GM19452 (cell line): ENCODE data around the gene RNF111.
"Not testable (repeated sequence)": the region's sequence is repeated elsewhere in the genome, so short reads cannot be mapped to it uniquely, and the experiment has no call there.

Experiments
- ATAC-seq: cut with Tn5 transposase; IDR thresholded peaks from one replicate; pipeline ENCODE4 v1.9.1; 2021; ENCODE audit not compliant: unreplicated experiment

The RNF111 gene

DNA sequence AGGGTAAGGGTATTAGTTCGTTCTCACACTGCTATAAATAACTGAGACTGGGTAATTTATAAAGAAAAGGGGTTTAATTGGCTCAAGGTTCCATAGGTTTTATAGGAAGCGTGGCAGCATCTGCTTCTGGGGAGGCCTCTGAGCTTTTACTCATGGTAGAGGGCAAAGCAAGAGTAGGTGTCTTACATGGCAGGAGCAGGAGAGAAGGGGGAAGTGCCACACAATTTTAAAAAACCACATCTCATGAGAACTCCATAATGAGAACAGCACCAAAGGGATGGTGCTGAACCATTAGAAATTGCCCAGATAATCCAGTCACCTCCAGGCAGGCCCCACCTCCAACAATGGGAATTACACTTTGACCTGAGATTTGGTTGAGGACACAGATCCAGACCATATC, 12.2 kb downstream of the RNF111 start:
- no peak for ATAC-seq

GRCh38 chr15:59000251-59000650, 12.8 kb downstream of the RNF111 start:
- ATAC-seq, result not testable (repeated sequence)

GRCh38 chr15:59001946-59002345, 14.5 kb downstream of the RNF111 start:
- no peak for ATAC-seq

DNA sequence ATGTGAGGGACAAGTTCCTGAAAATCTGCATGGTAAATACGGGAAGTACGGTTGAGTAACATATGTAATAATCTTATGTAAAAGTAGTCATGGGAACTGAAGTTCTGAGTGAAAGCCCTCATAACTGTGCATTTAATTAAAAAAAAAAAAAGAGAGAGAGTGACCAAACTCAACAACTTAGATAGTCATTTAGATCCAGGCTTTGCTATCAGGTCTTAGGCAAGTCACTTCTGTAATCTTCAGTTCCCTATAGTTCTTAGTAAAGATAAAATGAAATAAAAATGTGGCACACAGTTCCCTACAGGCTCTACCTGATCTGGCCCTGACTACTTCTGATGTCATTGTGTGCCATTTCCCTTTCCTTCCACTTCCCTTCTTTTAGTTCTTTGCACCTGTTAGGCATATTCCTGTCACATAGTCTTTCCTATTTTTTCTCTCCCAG, 15.0 kb downstream of the RNF111 start:
- no peak for ATAC-seq

DNA sequence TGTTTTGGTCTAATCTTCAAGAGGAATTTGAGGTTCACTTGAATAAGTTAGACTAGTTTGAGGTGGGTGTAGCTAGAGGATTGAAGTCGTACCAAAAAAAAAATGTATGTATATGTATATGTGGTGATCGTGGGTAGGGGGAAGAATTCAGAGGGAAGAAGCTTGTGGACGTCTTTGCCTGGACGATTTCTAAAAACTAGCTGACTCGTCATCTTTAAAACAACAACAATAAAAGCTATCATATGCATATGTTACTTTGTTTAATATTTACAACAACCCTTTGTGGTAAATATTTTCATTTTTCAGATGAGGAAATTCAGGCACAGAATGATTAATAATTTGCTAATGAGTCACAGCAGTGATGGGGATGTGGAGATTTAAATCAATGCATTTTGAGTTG, 18.1 kb downstream of the RNF111 start:
- ATAC-seq, result no peak

- no peak for ATAC-seq
These were observed 20.6 kb downstream of the RNF111 start for GRCh38 chr15:59008086-59008485.

DNA sequence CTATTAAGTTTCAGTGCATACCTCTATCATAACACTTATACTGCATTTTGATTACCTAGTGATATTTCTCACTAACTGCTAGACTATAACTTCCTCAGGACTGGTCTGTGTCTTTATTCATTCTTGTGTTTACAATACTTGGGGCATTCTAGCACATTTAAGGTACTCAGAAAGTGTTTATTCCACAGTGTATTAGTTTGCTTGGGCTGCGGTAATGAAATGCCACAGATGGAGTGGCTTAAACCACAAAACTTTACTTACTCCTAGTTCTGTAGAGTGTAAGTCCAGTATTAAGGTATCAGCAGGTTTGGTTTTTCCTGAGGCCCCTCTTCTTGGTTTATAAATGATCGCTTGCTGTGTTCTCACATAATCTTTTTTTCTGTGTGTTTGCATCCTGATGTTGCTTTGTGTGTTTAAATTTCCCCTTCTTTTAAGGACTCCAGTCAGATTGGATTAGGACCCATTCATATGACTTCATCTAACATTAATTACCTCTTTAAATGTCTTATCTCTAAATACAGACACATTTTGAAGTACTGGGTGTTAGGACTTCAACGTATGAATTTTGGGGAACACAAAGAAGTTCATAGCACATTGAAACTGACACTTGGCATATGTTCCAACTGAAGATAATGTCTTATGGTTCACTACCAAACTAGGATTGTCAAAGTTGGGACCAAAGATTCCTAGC, 23.9 kb downstream of the RNF111 start:
- ATAC-seq, result no peak

- ATAC-seq, result no peak
These were observed 25.9 kb downstream of the RNF111 start for GRCh38 chr15:59013246-59013873.

GRCh38 chr15:59014068-59014467, 26.6 kb downstream of the RNF111 start:
- no peak for ATAC-seq

- ATAC-seq, result no peak
These were observed 30.0 kb downstream of the RNF111 start for GRCh38 chr15:59017449-59017848.

DNA sequence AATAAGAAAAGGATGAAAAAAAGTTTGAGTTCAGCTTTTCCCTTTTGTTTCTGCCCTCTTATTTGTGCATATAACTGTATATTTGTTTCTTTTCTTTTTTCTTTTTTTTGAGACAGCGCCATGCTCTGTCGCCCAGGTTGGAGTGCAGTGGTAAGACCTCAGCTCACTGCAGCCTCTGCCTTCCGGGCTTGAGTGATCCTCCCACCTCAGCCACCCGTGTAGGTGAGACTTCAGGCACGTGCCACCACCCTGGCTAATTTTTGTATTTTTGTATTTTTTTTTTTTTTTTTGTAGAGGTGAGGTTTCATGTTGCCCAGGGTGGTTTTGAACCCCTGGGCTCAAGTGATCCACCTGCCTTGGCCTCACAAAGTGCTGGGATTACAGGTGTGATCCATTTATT, 31.4 kb downstream of the RNF111 start:
- ATAC-seq, result no peak

DNA sequence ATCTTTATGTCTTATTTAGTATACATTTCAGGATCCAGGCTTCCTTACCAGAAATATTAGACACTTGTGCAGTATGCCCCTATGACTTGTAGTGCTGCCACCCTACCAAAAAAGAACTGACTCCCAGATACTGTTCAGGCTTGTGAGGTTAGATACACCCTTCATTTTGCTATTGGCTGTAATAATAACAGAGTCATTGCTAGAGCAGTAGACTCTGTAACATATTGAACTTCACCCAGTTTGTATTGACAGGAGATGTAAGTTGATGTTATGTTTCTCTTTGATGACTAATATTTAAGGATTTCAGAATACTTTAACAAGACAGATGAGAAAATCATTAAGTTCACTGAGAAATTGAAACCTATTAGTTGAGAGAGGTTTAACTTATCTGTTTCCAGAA, 32.9 kb downstream of the RNF111 start:
- ATAC-seq, result no peak

DNA sequence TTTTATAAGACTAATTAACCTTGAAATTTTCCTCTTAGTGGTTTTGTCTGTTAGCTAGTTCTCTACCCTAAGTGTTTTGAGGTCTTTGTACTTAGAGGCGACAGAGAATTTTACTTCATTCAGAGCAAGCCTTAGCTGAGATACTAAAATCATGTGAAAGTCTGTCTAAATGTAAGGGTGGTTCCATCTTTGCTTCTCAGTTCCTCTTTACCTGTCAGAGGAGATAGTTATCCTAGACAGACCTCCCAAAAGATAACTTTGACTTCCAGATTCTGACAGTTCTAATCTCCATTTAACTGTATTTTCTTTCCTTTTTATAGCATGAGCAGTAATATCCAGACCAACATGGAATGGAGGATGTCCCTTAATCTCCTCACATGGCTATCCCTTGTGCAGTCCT, 34.7 kb downstream of the RNF111 start:
- no peak for ATAC-seq

- ATAC-seq, result no peak
These were observed 38.7 kb downstream of the RNF111 start for GRCh38 chr15:59026207-59026606.

DNA sequence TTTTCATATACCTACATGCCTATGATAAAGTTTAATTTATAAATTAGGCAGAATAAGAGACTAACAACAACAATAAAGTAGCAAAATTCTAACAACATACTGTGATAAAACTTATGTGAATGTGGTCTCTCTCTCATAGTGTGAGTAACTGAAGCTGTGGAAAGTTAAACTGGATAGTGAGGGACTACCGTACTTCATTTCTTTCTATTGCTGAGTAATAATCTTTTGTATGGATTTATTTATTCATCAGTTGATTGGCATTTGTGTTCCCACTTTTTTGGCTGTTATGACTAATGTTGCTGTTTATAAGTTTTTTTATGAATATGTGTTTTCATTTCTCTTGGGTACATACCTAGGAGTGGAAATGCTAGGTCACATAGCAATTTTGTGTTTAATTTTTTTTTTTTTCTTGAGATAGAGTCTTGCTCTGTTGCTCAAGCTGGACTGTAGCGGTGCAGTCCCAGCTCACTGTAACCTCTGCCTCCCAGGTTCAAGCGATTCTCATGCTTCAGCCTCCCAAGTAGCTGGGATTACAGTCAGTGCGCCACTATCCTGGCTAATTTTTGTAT, 41.0 kb downstream of the RNF111 start:
- no peak for ATAC-seq

DNA sequence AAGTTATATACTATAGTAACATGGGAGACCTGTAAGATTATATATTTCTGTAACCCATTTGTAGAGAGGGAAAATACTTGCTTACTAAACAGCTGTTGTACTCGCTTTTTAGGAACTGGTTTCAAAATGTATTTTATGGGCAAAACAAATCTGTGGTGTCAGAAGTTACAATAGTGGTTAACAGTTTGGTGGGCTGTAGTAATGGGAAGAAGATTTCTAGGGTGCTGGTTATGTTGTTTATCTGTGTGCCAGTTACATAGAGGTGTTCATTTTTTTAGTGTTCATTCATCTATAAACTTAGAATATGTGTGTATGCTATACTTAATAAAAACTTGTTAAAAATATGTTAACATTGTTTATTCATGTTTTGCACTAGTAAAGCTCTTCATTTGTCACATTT, 42.1 kb downstream of the RNF111 start:
- ATAC-seq, result no peak

GRCh38 chr15:59035201-59035600, 47.7 kb downstream of the RNF111 start:
- no peak for ATAC-seq

- no peak for ATAC-seq
These were observed 51.8 kb downstream of the RNF111 start for GRCh38 chr15:59039225-59039624.

DNA sequence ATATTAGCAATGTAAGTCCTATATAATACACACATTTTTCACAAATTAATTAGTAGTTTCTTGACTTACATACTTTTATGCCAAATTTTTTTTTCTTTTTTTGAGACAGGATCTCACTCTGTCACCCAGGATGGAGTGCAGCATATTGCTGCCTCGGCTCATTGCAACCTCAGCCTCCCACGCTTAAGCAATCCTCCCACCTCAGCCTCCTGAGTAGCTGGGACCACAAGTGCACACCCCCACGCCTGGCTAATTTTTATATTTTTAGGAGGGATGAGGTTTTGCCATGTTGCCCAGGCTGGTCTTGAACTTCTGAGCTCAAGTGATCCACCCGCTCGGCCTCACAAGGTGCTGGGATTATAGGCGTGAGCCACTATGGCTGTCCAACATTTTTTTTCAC, 54.6 kb downstream of the RNF111 start:
- ATAC-seq, result no peak

- no peak for ATAC-seq
These were observed 61.4 kb downstream of the RNF111 start for GRCh38 chr15:59048897-59049296.

DNA sequence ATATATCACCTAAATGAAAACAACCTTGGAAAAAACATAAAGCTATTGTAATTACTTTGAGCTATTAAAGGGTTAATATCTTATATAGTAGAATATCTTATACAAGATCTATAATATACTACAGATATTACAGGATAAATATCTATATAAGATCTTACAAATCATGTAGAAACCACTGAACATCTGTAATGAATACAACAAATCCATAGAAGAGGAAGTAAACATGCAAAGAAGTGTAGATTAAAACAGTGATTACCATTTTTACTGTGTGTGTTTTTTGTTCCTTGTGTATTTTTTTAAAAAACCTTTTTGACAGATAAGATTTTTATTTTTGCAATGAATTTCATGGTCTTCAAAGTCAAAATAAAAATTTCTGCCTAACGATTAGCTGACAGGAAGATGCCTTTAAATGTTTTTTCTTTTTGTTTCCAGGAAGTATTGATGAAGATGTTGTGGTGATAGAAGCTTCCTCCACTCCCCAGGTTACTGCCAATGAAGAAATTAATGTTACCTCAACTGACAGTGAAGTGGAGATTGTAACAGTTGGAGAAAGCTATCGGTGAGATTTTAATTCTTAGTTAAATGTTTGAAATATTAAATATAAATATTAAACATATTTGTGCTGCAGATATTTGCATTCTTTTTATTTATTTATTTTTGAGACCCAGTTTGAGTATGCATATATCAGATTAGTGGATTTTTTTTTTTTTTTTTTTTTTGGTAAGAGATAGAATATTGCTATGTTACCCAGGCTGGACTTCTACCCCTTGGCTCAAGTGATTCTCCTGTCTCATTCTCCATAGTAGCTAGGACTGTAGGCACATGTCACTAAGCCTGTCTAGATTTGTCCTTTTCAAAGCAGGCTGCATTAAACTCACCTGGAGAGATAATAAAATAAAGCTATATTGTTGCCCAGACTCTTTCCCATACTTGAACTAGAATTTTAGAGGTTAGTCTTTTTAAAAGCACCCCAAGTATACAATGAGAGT, 64.7 kb downstream of the RNF111 start:
- no peak for ATAC-seq
